HG02938 (cell line): ENCODE data around the gene WDR48.

ENCODE experiments used
- ATAC-seq: cut with Tn5 transposase; IDR thresholded peaks from one replicate; pipeline ENCODE4 v1.9.1; 2021; ENCODE audit warnings: mild to moderate bottlenecking, moderate library complexity; ENCODE audit not compliant: unreplicated experiment

The WDR48 gene

DNA sequence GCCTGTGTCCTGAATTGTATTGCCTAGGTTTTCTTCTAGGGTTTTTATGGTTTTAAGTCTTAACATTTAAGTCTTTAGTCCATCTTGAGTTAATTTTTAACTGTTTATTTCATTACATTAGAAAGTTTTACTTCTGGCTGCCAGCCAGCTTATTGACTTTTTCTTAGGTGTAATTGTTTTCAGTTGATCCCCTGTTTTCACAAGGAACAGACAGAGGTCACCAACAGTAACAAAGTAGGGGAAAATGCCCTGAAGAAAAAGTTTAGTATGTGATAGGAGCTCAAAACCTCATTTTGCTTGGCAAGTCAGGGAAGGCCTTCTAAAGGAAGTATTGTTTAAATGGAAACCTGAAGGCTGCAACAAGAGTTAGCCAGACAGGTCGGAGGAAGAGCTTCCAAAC lies 10.4 kb downstream of the WDR48 start:
- no peak for ATAC-seq

DNA sequence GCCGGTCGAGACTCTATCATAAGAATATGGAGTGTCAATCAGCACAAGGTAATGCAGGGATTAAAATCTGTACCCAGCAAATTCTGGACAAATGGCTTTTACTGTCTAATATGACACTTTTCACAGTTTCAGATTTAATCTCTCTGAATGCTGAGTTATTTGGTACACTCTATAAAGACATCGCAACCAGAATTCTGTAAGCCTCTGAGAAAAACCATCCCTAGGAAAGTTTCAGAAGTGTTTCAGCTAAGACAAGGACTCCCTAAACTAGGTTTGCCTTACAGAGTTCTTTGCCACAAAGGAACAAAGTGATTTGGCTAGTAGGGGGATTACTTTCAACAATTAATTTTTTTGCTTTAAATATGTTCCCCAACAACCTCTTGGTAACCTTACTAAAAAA lies 11.3 kb downstream of the WDR48 start:
- no peak for ATAC-seq

DNA sequence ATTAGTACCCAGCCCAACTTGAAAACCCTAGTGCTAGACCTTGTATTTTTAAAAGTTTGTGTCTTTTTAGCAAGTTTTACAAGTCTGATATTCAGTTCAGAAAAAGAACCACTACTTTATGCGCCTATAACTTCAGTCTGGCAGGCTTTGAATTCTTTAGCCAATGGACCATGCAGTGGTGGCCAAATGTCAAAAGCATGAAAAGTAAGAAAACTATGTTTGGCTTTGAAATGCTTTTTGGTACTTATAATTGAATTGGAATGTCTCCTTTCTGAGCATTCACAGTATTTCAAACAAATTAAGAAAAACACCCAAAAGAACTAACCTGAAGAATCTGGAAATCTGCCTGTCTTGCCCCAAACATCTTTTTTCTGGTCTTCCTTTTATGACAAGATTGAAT lies 12.8 kb downstream of the WDR48 start:
- no peak for ATAC-seq

DNA sequence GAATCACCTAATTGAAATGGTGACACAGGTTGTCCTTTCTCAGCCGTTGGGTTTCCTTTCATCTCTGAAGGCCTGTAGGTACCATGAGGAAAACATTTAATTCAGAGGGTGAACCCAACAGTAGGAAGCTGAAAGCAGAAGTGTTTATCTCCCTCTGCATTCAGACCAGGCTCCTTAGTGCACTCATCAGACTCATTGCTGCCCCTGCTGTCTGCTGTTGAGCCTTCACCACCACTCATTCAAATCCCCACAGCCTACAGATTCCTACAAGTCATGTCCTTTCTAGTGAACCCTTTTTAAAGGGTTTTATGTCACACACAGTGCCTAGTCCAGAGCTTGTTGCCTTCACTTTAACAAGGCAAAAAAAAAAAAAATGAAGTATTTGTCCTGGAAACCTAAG lies 13.4 kb downstream of the WDR48 start:
- peak; percentile 96 for ATAC-seq

GRCh38 chr3:39067286-39067685 lies 15.5 kb downstream of the WDR48 start:
- no peak for ATAC-seq

DNA sequence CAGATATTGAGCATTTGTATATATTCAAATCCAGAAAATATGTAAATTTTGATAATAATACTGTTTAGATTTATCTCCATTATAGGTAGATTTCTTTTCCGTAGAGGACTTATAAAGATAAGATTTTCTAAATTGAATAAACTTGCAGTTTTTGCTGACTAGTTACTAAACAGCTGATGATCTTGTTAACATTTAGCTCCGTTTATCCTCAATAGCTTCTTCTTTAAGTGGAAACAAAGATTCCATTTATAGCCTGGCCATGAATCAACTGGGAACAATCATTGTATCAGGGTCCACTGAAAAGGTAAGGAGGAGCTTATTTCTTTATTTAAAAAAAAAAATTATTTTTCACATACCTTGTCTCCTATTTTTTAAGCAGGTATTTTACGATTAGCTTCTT lies 16.7 kb downstream of the WDR48 start:
- no peak for ATAC-seq

DNA sequence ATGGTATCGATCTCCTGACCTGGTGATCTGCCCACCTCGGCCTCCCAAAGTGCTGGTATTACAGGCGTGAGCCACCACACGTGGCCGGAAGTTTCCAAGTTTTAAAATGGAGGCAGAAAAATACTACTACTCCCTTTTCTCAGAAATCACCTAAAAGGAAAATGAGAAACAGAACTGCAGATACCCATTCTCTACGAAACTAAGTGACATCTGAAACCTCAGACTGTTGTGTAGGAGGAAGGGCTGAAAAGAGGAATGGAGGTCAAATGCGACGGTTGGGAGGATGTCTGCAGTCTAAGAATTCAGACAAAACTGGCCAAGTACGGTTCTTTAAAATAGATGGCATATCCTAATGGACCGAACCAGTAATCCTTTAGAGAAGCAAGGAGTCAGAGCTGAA lies 24.1 kb downstream of the WDR48 start:
- ATAC-seq, result no peak

- ATAC-seq, result no peak
Measured at GRCh38 chr3:39079530-39079929, 27.7 kb downstream of the WDR48 start.

- ATAC-seq, result no peak
Measured at GRCh38 chr3:39080026-39080425, 28.2 kb downstream of the WDR48 start.

GRCh38 chr3:39082666-39083313 lies 31.0 kb downstream of the WDR48 start:
- ATAC-seq, result no peak

DNA sequence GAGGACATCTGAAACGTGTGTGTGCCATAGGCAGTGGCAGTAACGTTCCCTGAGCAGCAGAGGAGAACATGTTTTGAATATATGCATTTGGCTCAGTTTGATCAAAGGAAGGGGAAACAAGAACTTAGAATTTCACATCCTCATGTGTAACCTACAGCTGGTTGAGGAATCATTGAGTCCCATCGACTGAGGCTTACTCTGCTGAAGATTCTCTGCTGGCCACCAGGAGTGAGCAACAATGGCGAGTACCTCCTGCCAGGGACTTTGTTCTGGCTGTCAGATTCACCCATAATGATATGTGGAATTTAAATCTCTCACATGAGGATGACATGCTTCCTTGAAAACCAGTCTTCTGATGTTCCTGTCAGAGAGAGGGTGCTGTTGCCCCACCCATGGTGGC lies 34.3 kb downstream of the WDR48 start:
- ATAC-seq, result peak; percentile 76

DNA sequence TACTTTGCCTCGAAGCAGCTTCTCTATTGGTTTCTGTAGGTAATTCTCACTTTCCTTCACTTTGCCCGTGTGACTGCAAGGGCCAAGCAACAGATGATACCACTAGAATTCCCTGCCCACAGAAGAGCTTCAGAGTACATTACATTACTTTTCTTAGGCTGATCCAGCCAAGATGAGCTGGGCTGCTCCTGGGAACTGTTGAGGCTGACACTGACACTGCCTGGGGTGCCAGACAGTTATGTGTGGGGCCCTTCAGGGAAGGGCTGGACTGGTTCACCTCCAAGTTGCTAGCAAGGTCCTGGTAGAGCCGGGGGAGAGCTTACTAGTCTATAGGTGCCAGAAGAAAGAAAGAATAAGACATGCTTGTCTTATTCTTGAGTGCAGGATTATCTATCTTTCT lies 36.6 kb downstream of the WDR48 start:
- ATAC-seq, result no peak

- ATAC-seq, result no peak
Measured at GRCh38 chr3:39088889-39089288, 37.1 kb downstream of the WDR48 start.

- ATAC-seq, result no peak
Measured at GRCh38 chr3:39090922-39091321, 39.1 kb downstream of the WDR48 start.

DNA sequence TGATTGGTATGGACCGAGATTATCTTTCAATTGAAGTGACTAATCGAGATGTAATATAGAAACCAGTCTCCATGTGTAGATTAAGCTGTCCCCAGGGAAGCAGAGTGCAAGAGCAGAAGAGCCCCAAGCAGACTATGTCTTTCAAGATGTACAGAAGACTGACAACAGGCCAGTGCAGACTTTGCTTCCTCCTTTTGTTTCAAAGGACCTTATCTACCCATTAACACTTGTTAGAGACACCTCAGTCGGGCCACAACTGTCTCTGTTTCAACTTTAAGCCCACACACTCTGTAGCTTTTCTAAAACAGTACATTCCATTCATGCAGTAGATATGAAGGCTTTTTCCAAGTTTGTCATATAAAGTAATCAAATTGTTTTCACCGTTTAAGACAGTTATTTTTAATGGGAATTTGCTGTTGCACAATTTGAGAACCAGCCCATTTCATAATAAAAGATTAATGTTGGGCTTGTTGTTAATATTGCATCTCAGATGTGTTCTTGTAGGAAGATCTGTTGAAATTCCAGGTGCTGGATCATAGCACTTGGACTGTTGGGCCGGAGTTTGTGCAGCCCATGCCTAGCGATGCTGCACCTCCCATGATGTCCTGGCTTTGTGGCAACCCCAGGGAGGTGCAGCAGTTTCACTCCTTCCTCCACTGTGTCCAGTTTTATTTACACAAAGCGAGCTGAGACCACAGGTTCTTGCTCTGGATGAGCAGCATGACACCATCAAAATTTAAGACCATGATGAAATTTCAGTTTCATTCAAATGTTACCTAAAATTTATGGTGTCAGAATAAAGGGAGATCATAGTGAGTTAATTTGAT lies 43.2 kb downstream of the WDR48 start:
- no peak for ATAC-seq

DNA sequence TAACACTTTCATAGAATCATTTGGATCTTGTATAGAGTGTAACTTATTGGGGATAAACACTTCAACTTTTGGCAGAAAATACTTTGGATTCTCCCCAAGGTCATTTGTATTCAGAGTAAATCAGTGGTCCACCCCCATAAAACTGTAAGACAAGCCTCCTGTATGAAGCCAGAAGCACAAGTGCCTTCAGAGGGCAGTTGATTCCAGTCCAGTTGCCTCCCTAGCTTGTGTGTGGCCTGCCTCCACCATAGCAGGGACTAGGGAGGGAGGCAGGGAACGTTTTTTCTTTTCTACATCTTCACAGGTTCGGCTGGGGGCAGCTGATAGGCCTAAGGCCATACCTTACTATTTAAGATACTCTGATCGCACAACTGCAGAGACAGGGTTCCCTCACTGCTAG lies 44.0 kb downstream of the WDR48 start:
- no peak for ATAC-seq

GRCh38 chr3:39096775-39097174 lies 45.0 kb downstream of the WDR48 start:
- ATAC-seq, result no peak

DNA sequence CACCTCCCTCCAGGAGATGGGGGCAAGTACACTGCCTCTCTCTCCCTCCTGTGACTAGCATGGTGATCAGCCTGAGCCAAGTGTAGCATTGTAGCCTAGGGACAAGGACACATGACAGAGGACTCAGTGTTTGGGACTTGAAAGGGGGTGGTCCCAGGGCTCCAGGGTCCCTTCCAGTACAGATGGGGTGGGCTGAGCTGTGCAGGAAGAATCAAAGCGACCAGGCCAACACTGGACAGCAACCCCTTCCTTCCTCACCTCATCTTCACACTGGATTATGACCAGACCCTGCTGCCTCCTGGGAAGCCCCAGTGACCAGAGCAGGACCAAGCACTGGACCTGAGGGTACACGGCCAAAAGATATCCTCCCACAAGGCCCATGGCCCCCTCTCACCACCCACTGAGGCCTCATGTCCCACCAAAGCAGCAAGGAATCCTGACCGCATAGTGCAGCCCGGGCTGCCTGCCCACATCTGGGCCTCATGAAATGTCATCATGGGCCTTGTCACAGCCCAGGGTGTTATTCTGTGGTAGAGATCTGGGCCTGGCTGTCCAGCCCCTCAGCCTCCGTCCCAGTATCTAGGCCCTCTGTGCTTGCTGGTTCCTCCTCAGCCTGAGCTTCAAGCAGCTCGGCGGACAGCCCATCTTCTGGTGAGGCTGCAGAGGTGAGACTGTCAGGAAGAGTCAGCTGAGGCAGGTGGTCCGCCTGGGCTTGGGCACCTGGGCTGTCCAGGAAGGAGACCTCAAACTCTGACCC lies 46.1 kb downstream of the WDR48 start:
- no peak for ATAC-seq

DNA sequence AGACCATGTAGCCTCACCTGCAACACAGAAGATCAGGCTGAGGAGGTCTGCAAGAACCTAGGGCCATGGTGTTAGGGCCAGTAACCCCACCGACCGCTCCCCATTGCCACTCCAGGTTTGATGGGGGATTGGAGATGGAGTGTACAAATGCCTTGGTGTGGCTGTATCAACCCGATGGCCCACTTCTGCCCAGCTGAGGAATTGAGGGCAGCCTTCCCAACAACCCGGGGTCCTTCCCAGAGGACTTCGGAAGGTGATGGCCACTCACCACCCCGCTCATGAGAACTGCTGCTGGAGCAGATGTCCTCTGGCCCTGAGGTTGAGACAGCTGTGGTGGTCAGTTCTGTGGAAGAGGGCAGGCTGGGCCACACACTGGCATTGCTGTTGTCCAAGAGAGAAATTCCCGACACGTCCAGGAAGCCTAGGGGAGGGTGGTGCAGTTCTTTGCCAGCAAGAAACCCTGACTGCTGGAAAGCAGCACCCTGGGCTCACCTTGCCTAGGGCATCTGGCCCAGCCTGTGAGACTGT lies 46.7 kb downstream of the WDR48 start:
- no peak for ATAC-seq

DNA sequence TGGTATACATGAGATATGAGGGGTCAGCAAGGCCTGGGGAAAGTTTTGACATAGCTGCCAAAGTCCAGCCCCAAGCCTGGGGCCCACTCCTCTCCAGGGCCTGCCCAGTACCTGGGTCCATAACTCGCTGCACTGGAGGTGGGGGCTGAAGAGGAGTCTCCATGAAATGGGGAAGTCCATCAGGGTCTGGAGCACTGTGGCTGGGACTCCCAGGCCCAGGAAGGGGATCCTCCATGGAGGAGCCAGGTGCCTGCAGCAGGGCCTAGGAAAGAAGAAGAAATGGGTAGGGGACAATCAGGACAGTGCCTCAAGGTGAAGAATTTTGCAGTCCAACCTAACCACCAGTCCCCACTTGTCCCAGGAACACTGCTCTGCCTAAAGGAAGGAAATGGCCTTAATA lies 47.4 kb downstream of the WDR48 start:
- no peak for ATAC-seq

DNA sequence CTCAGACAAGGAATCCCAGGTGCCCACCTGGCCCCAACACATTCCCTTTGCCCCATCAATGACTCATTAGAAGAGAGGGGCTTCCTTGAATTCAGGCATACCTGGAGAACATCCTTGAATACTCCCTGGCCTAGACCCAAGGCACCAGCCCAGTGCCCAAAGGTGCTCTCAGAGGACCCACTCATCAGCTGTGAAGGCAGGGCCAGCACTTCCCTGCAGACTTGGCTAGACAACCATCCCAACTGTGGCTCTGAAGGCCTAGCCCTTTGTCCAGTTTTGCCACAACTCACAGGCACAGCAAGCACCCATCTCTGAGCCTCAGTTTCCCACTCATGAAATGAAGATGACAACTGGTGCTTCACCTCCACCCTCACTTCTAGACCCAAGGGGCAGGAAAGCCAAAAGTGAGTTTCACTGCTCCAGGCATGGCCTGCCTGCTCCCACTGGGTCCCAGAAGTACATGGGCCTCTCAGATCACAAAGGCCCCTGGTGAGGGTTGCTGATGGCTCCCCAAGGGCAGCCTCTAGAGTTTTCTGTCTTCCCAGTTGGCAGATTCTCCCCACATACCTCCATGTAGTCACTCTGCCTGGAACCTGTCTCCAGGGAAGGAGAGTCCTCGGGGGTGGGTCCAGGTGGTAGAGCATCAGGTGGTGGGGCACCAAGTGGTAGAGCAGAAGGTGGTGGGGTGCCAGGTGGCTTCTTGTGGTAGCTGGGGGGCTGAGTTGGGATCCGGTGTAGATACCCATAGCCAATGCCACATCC lies 48.1 kb downstream of the WDR48 start:
- ATAC-seq, result no peak
